ENCODE results near the gene ADI1. TPM values are rescaled to one million over a fixed set of nuclear protein-coding genes. Genes with fewer than 3 reads are reported as not detected.
"Not testable (repeated sequence)": the region's sequence is repeated elsewhere in the genome, so short reads cannot be mapped to it uniquely, and the experiment has no call there.

ADI1 gene
- total RNA-seq, 1 donor from 2014 or later: 45.3 TPM

GRCh38 chr2:3494984-3495666 lies 24.2 kb downstream of the ADI1 start:
- no peak for DNase-seq (ENCODE audit: low read depth in 2 of 2)

- DNase-seq (ENCODE audit: low read depth in 2 of 2): peak in 1 of 2 donors; percentile 41
Observed at GRCh38 chr2:3493615-3494007, 25.7 kb downstream of the ADI1 start.

GRCh38 chr2:3492951-3493614 lies 26.2 kb downstream of the ADI1 start:
- DNase-seq (ENCODE audit: low read depth in 2 of 2): peak in 1 of 2 donors; percentile 18

GRCh38 chr2:3492475-3492787 lies 26.9 kb downstream of the ADI1 start:
- DNase-seq (ENCODE audit: low read depth in 2 of 2): not testable (repeated sequence)

GRCh38 chr2:3491716-3492474 lies 27.4 kb downstream of the ADI1 start:
- no peak for DNase-seq (ENCODE audit: low read depth in 2 of 2)

GRCh38 chr2:3491306-3491705 lies 28.0 kb downstream of the ADI1 start:
- no peak for DNase-seq (ENCODE audit: low read depth in 2 of 2)

- no peak for DNase-seq (ENCODE audit: low read depth in 2 of 2)
Observed at GRCh38 chr2:3490191-3491170, 28.9 kb downstream of the ADI1 start.

GRCh38 chr2:3489764-3490115 lies 29.6 kb downstream of the ADI1 start:
- DNase-seq (ENCODE audit: low read depth in 2 of 2): no peak

GRCh38 chr2:3488855-3489763 lies 30.2 kb downstream of the ADI1 start:
- DNase-seq (ENCODE audit: low read depth in 2 of 2): no peak

- DNase-seq (ENCODE audit: low read depth in 2 of 2): no peak
Observed at GRCh38 chr2:3488061-3488531, 31.2 kb downstream of the ADI1 start.

GRCh38 chr2:3487432-3487831 lies 31.9 kb downstream of the ADI1 start:
- no peak for DNase-seq (ENCODE audit: low read depth in 2 of 2)

GRCh38 chr2:3487028-3487425 lies 32.3 kb downstream of the ADI1 start:
- DNase-seq (ENCODE audit: low read depth in 2 of 2): no peak

- DNase-seq (ENCODE audit: low read depth in 2 of 2): no peak
Observed at GRCh38 chr2:3486047-3487027, 33.0 kb downstream of the ADI1 start.

- DNase-seq (ENCODE audit: low read depth in 2 of 2): no peak
Observed at GRCh38 chr2:3485166-3485565, 34.2 kb downstream of the ADI1 start.

GRCh38 chr2:3483986-3484960 lies 35.1 kb downstream of the ADI1 start:
- no peak for DNase-seq (ENCODE audit: low read depth in 2 of 2)

GRCh38 chr2:3483227-3483985 lies 35.9 kb downstream of the ADI1 start:
- DNase-seq (ENCODE audit: low read depth in 2 of 2): no peak

GRCh38 chr2:3482363-3482821 lies 36.9 kb downstream of the ADI1 start:
- no peak for DNase-seq (ENCODE audit: low read depth in 2 of 2)

All from dermis microvascular lymphatic vessel endothelial cell (primary cell).